ENCODE measurements around the gene MSX1. TPM values are rescaled to one million over a fixed set of nuclear protein-coding genes. Genes with fewer than 3 reads are reported as not detected.
A peak's percentile ranks its signal among the peaks of the same experiment; 100 is the strongest.

Gene MSX1
- total RNA-seq, 1 donor from 2014 or later, result 67.3 TPM

- H3K4me3 Mint-ChIP-seq, result no peak overlapping the region
- DNase-seq (ENCODE audit: extremely low spot score, unreplicated experiment), result no peak
- no peak for TF ChIP-seq CTCF (conservative IDR thresholded peaks at IDR 0.05)
- no peaks in the 10 kb centered on the region for H3K36me3 Mint-ChIP-seq
- no peaks in the 10 kb centered on the region for H3K9me3 Mint-ChIP-seq
- H3K27ac Mint-ChIP-seq, result no peak overlapping the region
- H3K4me1 Mint-ChIP-seq (ENCODE audit: unreplicated experiment), result peaks cover 22% of the 10 kb centered on the region
- H3K27me3 Mint-ChIP-seq, result peaks cover 23% of the 10 kb centered on the region
Measured at GRCh38 chr4:4875611-4876010, 16.1 kb downstream of the MSX1 start.

GRCh38 chr4:4876945-4877661 is 17.6 kb downstream of the MSX1 start:
- TF ChIP-seq CTCF (conservative IDR thresholded peaks at IDR 0.05), result no peak
- H3K27ac Mint-ChIP-seq, result no peak overlapping the region
- no peak overlapping the region for H3K4me3 Mint-ChIP-seq
- no peaks in the 10 kb centered on the region for H3K9me3 Mint-ChIP-seq
- peaks cover 29% of the 10 kb centered on the region for H3K27me3 Mint-ChIP-seq
- DNase-seq (ENCODE audit: extremely low spot score, unreplicated experiment), result no peak
- no peaks in the 10 kb centered on the region for H3K36me3 Mint-ChIP-seq
- peaks cover 25% of the 10 kb centered on the region for H3K4me1 Mint-ChIP-seq (ENCODE audit: unreplicated experiment)

GRCh38 chr4:4880492-4880891 is 21.0 kb downstream of the MSX1 start:
- Mint-ChIP-seq H3K36me3 (no peaks in the 10 kb centered on the region), H3K27me3 (peaks cover 39% of the 10 kb centered on the region), H3K4me1 (ENCODE audit: unreplicated experiment) (peaks cover 9% of the 10 kb centered on the region), H3K27ac (no peak overlapping the region), H3K4me3 (no peak overlapping the region), H3K9me3 (no peaks in the 10 kb centered on the region)
- DNase-seq (ENCODE audit: extremely low spot score, unreplicated experiment), result no peak
- peak; percentile 56 for TF ChIP-seq CTCF (conservative IDR thresholded peaks at IDR 0.05)

- Mint-ChIP-seq H3K36me3 (no peaks in the 10 kb centered on the region), H3K4me3 (no peak overlapping the region), H3K4me1 (ENCODE audit: unreplicated experiment) (peaks cover 9% of the 10 kb centered on the region), H3K27me3 (peaks cover 42% of the 10 kb centered on the region), H3K9me3 (no peaks in the 10 kb centered on the region), H3K27ac (no peak overlapping the region)
- no peak for DNase-seq (ENCODE audit: extremely low spot score, unreplicated experiment)
- no peak for TF ChIP-seq CTCF (conservative IDR thresholded peaks at IDR 0.05)
Measured at GRCh38 chr4:4881432-4881831, 22.0 kb downstream of the MSX1 start.

- no peak overlapping the region for H3K4me3 Mint-ChIP-seq
- H3K9me3 Mint-ChIP-seq, result no peaks in the 10 kb centered on the region
- H3K36me3 Mint-ChIP-seq, result no peaks in the 10 kb centered on the region
- peaks cover 9% of the 10 kb centered on the region for H3K4me1 Mint-ChIP-seq (ENCODE audit: unreplicated experiment)
- H3K27ac Mint-ChIP-seq, result no peak overlapping the region
- no peak for TF ChIP-seq CTCF (conservative IDR thresholded peaks at IDR 0.05)
- H3K27me3 Mint-ChIP-seq, result peaks cover 39% of the 10 kb centered on the region
- DNase-seq (ENCODE audit: extremely low spot score, unreplicated experiment), result no peak
Measured at GRCh38 chr4:4884611-4885010, 25.1 kb downstream of the MSX1 start.

Measured in type B pancreatic cell (in vitro differentiated cells).